ENCODE results near the gene SEC22A. TPM values are rescaled to one million over a fixed set of nuclear protein-coding genes. Genes with fewer than 3 reads are reported as not detected.

Gene SEC22A
- polyA plus RNA-seq, 1 of the 3 experiments (the other 2 are of a cell fraction), result 13.0 TPM

DNA sequence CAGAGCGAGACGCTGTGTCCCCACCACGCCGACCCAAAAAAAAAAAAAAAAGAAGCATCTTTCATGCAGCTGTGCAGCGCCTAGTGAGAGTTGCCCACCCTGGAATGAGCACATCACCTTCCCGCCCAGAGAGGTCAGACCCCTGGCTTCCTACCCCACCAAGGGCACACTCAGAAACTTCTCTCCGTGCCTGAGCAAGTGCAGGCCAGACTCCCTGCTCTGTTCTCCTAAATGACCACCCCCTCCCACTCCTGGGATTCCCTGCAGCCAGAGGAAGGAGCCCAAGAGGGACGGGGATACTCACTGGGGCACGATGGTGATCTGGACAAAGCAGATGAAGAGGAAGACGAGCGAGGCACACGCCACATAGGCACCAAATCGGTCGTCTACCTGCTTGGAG is 116.0 kb downstream of the SEC22A start (continued):
- TF ChIP-seq, protein P1, sequence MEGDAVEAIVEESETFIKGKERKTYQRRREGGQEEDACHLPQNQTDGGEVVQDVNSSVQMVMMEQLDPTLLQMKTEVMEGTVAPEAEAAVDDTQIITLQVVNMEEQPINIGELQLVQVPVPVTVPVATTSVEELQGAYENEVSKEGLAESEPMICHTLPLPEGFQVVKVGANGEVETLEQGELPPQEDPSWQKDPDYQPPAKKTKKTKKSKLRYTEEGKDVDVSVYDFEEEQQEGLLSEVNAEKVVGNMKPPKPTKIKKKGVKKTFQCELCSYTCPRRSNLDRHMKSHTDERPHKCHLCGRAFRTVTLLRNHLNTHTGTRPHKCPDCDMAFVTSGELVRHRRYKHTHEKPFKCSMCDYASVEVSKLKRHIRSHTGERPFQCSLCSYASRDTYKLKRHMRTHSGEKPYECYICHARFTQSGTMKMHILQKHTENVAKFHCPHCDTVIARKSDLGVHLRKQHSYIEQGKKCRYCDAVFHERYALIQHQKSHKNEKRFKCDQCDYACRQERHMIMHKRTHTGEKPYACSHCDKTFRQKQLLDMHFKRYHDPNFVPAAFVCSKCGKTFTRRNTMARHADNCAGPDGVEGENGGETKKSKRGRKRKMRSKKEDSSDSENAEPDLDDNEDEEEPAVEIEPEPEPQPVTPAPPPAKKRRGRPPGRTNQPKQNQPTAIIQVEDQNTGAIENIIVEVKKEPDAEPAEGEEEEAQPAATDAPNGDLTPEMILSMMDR (IDR thresholded peaks at IDR 0.05), result no peak
- TF ChIP-seq TCF12 (IDR thresholded peaks at IDR 0.05), result no peak

DNA sequence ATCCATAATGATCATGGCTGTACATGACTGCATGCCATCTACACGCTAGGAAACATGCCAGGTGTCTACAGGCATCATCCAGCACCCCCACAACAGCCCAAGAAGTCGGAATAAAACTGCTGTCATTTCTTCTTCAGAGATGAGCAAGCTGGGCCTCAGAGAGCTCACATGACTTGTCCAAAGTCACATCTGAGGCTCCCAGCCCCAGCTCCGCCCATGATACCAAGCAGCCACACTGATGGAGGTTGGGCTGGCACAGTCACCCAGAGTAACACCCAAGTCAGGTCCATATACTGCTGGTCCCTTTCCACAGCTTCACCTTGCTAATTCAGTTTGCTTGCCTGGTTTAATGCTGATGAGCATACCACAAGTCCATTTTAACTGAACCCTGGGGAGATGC is 116.6 kb downstream of the SEC22A start:
- CTCF ChIA-PET, result interaction anchor here (0.8 to 1.2 kb wide), 4 partner anchors 11 to 240 kb away, joined by 3 to 4 read pairs (median 3); no protein-coding TSS in a partner anchor
- POLR2A ChIA-PET, result no interaction called here

More for the DNA sequence above, 116.6 kb downstream of the SEC22A start:
- 53% methylated on average over 3 of the region's 3 CpGs for WGBS (ENCODE audit: low lambda C conversion rate)
- H3K36me3 ChIP-seq (replicated peaks in 1 of 2; ENCODE audit: control insufficient read depth in 1 of 2, insufficient read depth in 2 of 2, low read length in 1 of 2), result no peaks in the 10 kb centered on the region
- DNase-seq, result no peak
- no peak overlapping the region for H2AFZ ChIP-seq (ENCODE audit: low read depth)
- H3K9ac ChIP-seq, result no peak overlapping the region
- no peaks in the 10 kb centered on the region for H3K9me3 ChIP-seq
- TF ChIP-seq FOXM1 (IDR thresholded peaks at IDR 0.05; ENCODE audit: low read depth) (no peak), CHD2 (IDR thresholded peaks at IDR 0.05; ENCODE audit: low read length, partially characterized antibody) (no peak), NFIC (IDR thresholded peaks at IDR 0.05; ENCODE audit: borderline replicate concordance) (no peak), FOSL2 (IDR thresholded peaks at IDR 0.05; ENCODE audit: borderline replicate concordance, low read depth) (no peak), EP300 (IDR thresholded peaks at IDR 0.05; ENCODE audit: borderline replicate concordance in 1 of 2, low read depth in 1 of 2, low read length in 1 of 2) (no peak), RFX5 (IDR thresholded peaks at IDR 0.05; ENCODE audit: low read length) (no peak), SIN3A (IDR thresholded peaks at IDR 0.05; ENCODE audit: borderline replicate concordance, low read depth, low read length) (no peak), RAD21 (IDR thresholded peaks at IDR 0.05; ENCODE audit: low read length) (no peak), TEAD4 (IDR thresholded peaks at IDR 0.05; ENCODE audit: borderline replicate concordance, insufficient read depth) (no peak), EZH2phosphoT487 (IDR thresholded peaks at IDR 0.05; ENCODE audit: borderline replicate concordance, low read depth) (no peak), SMC3 (IDR thresholded peaks at IDR 0.05; ENCODE audit: low read depth, low read length) (no peak), GABPA (IDR thresholded peaks at IDR 0.05; ENCODE audit: low read depth) (no peak)
- TF ChIP-seq, protein P2, sequence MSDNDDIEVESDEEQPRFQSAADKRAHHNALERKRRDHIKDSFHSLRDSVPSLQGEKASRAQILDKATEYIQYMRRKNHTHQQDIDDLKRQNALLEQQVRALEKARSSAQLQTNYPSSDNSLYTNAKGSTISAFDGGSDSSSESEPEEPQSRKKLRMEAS (IDR thresholded peaks at IDR 0.05; ENCODE audit: low read depth), result no peak
- TF ChIP-seq, protein P3, sequence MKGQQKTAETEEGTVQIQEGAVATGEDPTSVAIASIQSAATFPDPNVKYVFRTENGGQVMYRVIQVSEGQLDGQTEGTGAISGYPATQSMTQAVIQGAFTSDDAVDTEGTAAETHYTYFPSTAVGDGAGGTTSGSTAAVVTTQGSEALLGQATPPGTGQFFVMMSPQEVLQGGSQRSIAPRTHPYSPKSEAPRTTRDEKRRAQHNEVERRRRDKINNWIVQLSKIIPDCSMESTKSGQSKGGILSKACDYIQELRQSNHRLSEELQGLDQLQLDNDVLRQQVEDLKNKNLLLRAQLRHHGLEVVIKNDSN (IDR thresholded peaks at IDR 0.05; ENCODE audit: borderline replicate concordance, low read depth), result no peak
- TF ChIP-seq, protein P4, sequence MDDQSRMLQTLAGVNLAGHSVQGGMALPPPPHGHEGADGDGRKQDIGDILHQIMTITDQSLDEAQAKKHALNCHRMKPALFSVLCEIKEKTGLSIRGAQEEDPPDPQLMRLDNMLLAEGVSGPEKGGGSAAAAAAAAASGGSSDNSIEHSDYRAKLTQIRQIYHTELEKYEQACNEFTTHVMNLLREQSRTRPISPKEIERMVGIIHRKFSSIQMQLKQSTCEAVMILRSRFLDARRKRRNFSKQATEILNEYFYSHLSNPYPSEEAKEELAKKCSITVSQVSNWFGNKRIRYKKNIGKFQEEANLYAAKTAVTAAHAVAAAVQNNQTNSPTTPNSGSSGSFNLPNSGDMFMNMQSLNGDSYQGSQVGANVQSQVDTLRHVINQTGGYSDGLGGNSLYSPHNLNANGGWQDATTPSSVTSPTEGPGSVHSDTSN (IDR thresholded peaks at IDR 0.05), result no peak
- TF ChIP-seq, protein P5, sequence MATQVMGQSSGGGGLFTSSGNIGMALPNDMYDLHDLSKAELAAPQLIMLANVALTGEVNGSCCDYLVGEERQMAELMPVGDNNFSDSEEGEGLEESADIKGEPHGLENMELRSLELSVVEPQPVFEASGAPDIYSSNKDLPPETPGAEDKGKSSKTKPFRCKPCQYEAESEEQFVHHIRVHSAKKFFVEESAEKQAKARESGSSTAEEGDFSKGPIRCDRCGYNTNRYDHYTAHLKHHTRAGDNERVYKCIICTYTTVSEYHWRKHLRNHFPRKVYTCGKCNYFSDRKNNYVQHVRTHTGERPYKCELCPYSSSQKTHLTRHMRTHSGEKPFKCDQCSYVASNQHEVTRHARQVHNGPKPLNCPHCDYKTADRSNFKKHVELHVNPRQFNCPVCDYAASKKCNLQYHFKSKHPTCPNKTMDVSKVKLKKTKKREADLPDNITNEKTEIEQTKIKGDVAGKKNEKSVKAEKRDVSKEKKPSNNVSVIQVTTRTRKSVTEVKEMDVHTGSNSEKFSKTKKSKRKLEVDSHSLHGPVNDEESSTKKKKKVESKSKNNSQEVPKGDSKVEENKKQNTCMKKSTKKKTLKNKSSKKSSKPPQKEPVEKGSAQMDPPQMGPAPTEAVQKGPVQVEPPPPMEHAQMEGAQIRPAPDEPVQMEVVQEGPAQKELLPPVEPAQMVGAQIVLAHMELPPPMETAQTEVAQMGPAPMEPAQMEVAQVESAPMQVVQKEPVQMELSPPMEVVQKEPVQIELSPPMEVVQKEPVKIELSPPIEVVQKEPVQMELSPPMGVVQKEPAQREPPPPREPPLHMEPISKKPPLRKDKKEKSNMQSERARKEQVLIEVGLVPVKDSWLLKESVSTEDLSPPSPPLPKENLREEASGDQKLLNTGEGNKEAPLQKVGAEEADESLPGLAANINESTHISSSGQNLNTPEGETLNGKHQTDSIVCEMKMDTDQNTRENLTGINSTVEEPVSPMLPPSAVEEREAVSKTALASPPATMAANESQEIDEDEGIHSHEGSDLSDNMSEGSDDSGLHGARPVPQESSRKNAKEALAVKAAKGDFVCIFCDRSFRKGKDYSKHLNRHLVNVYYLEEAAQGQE (IDR thresholded peaks at IDR 0.05; ENCODE audit: low read depth, low read length), result no peak
- H3K4me1 ChIP-seq (ENCODE audit: control insufficient read depth in 1 of 2, insufficient read depth in 2 of 2, low read depth in 1 of 2, low read length in 1 of 2), result peaks cover 0 to 11% of the 10 kb centered on the region in 2 experiments; a peak in 1 of 4 replicates
- H4K20me1 ChIP-seq (ENCODE audit: insufficient read depth), result no peaks in the 10 kb centered on the region
- H3K4me2 ChIP-seq, result no peak overlapping the region
- H3K27ac ChIP-seq (ENCODE audit: low read depth in 2 of 2, low read length in 1 of 2), result no peak overlapping the region
- no peaks in the 10 kb centered on the region for H3K79me2 ChIP-seq (ENCODE audit: insufficient read depth)
- peaks cover 64% of the 10 kb centered on the region for H3K27me3 ChIP-seq (ENCODE audit: insufficient read depth)
- H3F3A ChIP-seq (replicated peaks; ENCODE audit: insufficient read depth), result no peaks in the 10 kb centered on the region
- no peak overlapping the region for H3K4me3 ChIP-seq (ENCODE audit: low read depth in 2 of 2, low read length in 1 of 2)
- H3K9me2 ChIP-seq, result no peaks in the 10 kb centered on the region

Measured in SK-N-SH (cell line).